KG1 (cell line): ENCODE results near the gene G3BP2.
"Not testable (repeated sequence)": the region's sequence is repeated elsewhere in the genome, so short reads cannot be mapped to it uniquely, and the experiment has no call there.

Experiments
- DNase-seq: peaks from one replicate; lab custom pipeline; 2025; lab: John Stamatoyannopoulos, UW

G3BP2 gene

GRCh38 chr4:75673027-75673958 is at the start of gene G3BP2:
G3BP2 (minus strand) TSS chr4:75673411; CDS start chr4:75662025, 11,386 bp downstream.
- DNase-seq, result peak; percentile 92

GRCh38 chr4:75722417-75722816 is 49.2 kb upstream of the G3BP2 start:
- DNase-seq, result no peak

- no peak for DNase-seq
These were observed 45.3 kb upstream of the G3BP2 start for GRCh38 chr4:75718529-75718928.

- DNase-seq, result no peak
These were observed 44.2 kb upstream of the G3BP2 start for GRCh38 chr4:75717408-75717807.

- DNase-seq, result not testable (repeated sequence)
These were observed 42.8 kb upstream of the G3BP2 start for GRCh38 chr4:75716054-75716453.

GRCh38 chr4:75715105-75715799 is 42.0 kb upstream of the G3BP2 start:
- no peak for DNase-seq

GRCh38 chr4:75714704-75715103 is 41.5 kb upstream of the G3BP2 start:
- DNase-seq, result no peak

GRCh38 chr4:75714011-75714410 is 40.8 kb upstream of the G3BP2 start:
- no peak for DNase-seq

- no peak for DNase-seq
These were observed 37.0 kb upstream of the G3BP2 start for GRCh38 chr4:75710246-75710645.

- no peak for DNase-seq
These were observed 35.0 kb upstream of the G3BP2 start for GRCh38 chr4:75708218-75708691.

- no peak for DNase-seq
These were observed 32.2 kb upstream of the G3BP2 start for GRCh38 chr4:75705198-75705977.

GRCh38 chr4:75702919-75703411 is 29.8 kb upstream of the G3BP2 start:
- no peak for DNase-seq

GRCh38 chr4:75699299-75699698 is 26.1 kb upstream of the G3BP2 start:
- DNase-seq, result no peak

GRCh38 chr4:75698963-75699228 is 25.7 kb upstream of the G3BP2 start:
- DNase-seq, result no peak

GRCh38 chr4:75698162-75698962 is 25.2 kb upstream of the G3BP2 start:
- peak; percentile 20 for DNase-seq

- DNase-seq, result no peak
These were observed 23.4 kb upstream of the G3BP2 start for GRCh38 chr4:75696581-75696980.

- DNase-seq, result no peak
These were observed 22.9 kb upstream of the G3BP2 start for GRCh38 chr4:75696071-75696470.

- not testable (repeated sequence) for DNase-seq
These were observed 18.9 kb upstream of the G3BP2 start for GRCh38 chr4:75692066-75692465.

GRCh38 chr4:75687125-75687524 is 13.9 kb upstream of the G3BP2 start:
- DNase-seq, result not testable (repeated sequence)

- no peak for DNase-seq
These were observed 13.1 kb upstream of the G3BP2 start for GRCh38 chr4:75686346-75686745.

- no peak for DNase-seq
These were observed 12.5 kb upstream of the G3BP2 start for GRCh38 chr4:75685546-75686189.
